ENCODE measurements around the gene PCDH15. TPM values are rescaled to one million over a fixed set of nuclear protein-coding genes. Genes with fewer than 3 reads are reported as not detected.

The PCDH15 gene
- total and polyA plus RNA-seq, 9 of the 15 experiments (the other 6 are each of a cell fraction or from before 2014, with no cell fraction given), result not detected

- TF ChIP-seq, protein P1, sequence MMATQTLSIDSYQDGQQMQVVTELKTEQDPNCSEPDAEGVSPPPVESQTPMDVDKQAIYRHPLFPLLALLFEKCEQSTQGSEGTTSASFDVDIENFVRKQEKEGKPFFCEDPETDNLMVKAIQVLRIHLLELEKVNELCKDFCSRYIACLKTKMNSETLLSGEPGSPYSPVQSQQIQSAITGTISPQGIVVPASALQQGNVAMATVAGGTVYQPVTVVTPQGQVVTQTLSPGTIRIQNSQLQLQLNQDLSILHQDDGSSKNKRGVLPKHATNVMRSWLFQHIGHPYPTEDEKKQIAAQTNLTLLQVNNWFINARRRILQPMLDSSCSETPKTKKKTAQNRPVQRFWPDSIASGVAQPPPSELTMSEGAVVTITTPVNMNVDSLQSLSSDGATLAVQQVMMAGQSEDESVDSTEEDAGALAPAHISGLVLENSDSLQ (IDR thresholded peaks at IDR 0.05), result no peak
- TF ChIP-seq, protein P2, sequence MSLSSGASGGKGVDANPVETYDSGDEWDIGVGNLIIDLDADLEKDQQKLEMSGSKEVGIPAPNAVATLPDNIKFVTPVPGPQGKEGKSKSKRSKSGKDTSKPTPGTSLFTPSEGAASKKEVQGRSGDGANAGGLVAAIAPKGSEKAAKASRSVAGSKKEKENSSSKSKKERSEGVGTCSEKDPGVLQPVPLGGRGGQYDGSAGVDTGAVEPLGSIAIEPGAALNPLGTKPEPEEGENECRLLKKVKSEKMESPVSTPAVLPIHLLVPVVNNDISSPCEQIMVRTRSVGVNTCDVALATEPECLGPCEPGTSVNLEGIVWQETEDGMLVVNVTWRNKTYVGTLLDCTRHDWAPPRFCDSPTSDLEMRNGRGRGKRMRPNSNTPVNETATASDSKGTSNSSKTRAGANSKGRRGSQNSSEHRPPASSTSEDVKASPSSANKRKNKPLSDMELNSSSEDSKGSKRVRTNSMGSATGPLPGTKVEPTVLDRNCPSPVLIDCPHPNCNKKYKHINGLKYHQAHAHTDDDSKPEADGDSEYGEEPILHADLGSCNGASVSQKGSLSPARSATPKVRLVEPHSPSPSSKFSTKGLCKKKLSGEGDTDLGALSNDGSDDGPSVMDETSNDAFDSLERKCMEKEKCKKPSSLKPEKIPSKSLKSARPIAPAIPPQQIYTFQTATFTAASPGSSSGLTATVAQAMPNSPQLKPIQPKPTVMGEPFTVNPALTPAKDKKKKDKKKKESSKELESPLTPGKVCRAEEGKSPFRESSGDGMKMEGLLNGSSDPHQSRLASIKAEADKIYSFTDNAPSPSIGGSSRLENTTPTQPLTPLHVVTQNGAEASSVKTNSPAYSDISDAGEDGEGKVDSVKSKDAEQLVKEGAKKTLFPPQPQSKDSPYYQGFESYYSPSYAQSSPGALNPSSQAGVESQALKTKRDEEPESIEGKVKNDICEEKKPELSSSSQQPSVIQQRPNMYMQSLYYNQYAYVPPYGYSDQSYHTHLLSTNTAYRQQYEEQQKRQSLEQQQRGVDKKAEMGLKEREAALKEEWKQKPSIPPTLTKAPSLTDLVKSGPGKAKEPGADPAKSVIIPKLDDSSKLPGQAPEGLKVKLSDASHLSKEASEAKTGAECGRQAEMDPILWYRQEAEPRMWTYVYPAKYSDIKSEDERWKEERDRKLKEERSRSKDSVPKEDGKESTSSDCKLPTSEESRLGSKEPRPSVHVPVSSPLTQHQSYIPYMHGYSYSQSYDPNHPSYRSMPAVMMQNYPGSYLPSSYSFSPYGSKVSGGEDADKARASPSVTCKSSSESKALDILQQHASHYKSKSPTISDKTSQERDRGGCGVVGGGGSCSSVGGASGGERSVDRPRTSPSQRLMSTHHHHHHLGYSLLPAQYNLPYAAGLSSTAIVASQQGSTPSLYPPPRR (CRISPR knock-in tag; IDR thresholded peaks at IDR 0.05; ENCODE audit: borderline replicate concordance), result no peak
- TF ChIP-seq XRCC3 (IDR thresholded peaks at IDR 0.05) (no peak), SMAD3 (CRISPR knock-in tag; conservative IDR thresholded peaks at IDR 0.05) (no peak), MXD1 (CRISPR knock-in tag; IDR thresholded peaks at IDR 0.05; ENCODE audit: borderline replicate concordance, poor library complexity, severe bottlenecking) (no peak), CCAR2 (IDR thresholded peaks at IDR 0.05; ENCODE audit: low read depth, low read length) (no peak), TBP (optimal IDR thresholded peaks at IDR 0.05; ENCODE audit: low read depth, low read length) (no peak), ZNF239 (CRISPR knock-in tag; IDR thresholded peaks at IDR 0.05) (no peak), TAF9B (IDR thresholded peaks at IDR 0.05; ENCODE audit: partially characterized antibody) (no peak), ZNF282 (CRISPR knock-in tag; IDR thresholded peaks at IDR 0.05) (no peak), ZNF347 (CRISPR knock-in tag; IDR thresholded peaks at IDR 0.05; ENCODE audit: low read depth) (no peak)
- TF ChIP-seq, protein P3, sequence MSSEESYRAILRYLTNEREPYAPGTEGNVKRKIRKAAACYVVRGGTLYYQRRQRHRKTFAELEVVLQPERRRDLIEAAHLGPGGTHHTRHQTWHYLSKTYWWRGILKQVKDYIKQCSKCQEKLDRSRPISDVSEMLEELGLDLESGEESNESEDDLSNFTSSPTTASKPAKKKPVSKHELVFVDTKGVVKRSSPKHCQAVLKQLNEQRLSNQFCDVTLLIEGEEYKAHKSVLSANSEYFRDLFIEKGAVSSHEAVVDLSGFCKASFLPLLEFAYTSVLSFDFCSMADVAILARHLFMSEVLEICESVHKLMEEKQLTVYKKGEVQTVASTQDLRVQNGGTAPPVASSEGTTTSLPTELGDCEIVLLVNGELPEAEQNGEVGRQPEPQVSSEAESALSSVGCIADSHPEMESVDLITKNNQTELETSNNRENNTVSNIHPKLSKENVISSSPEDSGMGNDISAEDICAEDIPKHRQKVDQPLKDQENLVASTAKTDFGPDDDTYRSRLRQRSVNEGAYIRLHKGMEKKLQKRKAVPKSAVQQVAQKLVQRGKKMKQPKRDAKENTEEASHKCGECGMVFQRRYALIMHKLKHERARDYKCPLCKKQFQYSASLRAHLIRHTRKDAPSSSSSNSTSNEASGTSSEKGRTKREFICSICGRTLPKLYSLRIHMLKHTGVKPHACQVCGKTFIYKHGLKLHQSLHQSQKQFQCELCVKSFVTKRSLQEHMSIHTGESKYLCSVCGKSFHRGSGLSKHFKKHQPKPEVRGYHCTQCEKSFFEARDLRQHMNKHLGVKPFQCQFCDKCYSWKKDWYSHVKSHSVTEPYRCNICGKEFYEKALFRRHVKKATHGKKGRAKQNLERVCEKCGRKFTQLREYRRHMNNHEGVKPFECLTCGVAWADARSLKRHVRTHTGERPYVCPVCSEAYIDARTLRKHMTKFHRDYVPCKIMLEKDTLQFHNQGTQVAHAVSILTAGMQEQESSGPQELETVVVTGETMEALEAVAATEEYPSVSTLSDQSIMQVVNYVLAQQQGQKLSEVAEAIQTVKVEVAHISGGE (CRISPR knock-in tag; IDR thresholded peaks at IDR 0.05), result no peak
- TF ChIP-seq, protein P4, sequence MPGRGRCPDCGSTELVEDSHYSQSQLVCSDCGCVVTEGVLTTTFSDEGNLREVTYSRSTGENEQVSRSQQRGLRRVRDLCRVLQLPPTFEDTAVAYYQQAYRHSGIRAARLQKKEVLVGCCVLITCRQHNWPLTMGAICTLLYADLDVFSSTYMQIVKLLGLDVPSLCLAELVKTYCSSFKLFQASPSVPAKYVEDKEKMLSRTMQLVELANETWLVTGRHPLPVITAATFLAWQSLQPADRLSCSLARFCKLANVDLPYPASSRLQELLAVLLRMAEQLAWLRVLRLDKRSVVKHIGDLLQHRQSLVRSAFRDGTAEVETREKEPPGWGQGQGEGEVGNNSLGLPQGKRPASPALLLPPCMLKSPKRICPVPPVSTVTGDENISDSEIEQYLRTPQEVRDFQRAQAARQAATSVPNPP (IDR thresholded peaks at IDR 0.05; ENCODE audit: borderline replicate concordance, insufficient read depth, insufficient read length), result no peak
Observed at GRCh38 chr10:54650547-54650946, 150.5 kb downstream of the PCDH15 start (continued).

All from K562 (cell line).